ENCODE data around the gene HCN2. TPM values are rescaled to one million over a fixed set of nuclear protein-coding genes. Genes with fewer than 3 reads are reported as not detected.

The HCN2 gene
- total RNA-seq, 1 donor from 2014 or later, result 0.25 TPM

DNA sequence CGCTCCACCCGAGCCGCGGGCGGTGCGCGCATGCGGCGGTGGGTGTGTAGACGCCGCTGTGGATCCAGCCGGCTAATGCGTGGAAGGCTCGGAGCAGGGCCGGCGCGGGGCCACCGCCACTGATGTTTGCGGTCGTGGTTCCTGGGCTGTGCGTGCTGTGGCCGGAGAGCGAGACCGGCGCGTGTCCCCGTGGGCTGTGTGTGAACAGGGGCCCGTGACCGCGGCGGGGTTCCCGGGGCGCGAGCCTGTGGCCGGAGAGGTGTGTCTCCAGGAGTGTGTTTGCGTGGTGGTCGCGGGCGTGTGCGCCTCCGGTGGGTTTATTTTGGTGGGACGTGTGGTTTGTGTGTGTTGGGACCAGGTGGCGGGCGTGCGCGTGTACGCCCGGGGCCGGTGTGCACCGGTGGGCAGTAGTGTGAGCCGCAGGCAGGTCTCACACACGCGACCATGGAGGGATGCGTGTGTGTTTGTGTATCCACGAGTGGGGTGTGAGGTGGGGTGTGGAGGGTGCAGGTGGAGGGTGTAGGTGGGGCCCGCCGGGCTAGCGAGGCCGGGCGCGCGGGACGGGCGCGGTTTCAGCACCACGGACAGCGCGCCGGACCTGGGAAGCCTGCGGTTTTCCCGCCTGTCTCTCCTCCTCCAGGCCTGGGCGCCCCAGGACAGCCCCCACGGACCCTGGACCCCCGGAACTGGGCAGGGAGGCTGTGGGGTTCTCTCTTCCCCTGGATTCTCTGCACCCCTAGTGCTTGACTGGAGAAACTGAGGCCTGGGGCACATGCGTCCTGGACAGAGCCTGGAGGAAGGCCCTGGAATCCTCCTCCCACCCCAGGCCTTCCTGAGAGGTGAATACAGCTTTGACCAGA is 1.6 kb downstream of the HCN2 start:
- Histone ChIP-seq H3K27me3 (peaks cover 20% of the 10 kb centered on the region), H3K4me1 (peaks cover 17% of the 10 kb centered on the region), H3K4me3 (no peak overlapping the region), H3K9me3 (no peaks in the 10 kb centered on the region), H3K27ac (no peak overlapping the region), H3K36me3 (no peaks in the 10 kb centered on the region)
- DNase-seq (ENCODE audit: extremely low spot score in 2 of 2), result no peak
- TF ChIP-seq POLR2AphosphoS5 (IDR thresholded peaks at IDR 0.05; ENCODE audit: insufficient read depth in 1 of 2, low read depth in 1 of 2) (no peak), POLR2A (IDR thresholded peaks at IDR 0.05) (no peak)
- intact Hi-C loops (cut with DNase I), result no loop called here

- intact Hi-C loops (cut with DNase I), result no loop called here
- H3K4me3 ChIP-seq, result no peak overlapping the region
- H3K27me3 ChIP-seq, result peaks cover 20% of the 10 kb centered on the region
- no peak overlapping the region for H3K27ac ChIP-seq
- H3K9me3 ChIP-seq, result no peaks in the 10 kb centered on the region
- H3K4me1 ChIP-seq, result peaks cover 17% of the 10 kb centered on the region
- no peaks in the 10 kb centered on the region for H3K36me3 ChIP-seq
- no peak for DNase-seq (ENCODE audit: extremely low spot score in 2 of 2)
- TF ChIP-seq POLR2AphosphoS5 (IDR thresholded peaks at IDR 0.05; ENCODE audit: insufficient read depth in 1 of 2, low read depth in 1 of 2) (no peak), POLR2A (IDR thresholded peaks at IDR 0.05) (no peak)
- TF ChIP-seq, protein P1, sequence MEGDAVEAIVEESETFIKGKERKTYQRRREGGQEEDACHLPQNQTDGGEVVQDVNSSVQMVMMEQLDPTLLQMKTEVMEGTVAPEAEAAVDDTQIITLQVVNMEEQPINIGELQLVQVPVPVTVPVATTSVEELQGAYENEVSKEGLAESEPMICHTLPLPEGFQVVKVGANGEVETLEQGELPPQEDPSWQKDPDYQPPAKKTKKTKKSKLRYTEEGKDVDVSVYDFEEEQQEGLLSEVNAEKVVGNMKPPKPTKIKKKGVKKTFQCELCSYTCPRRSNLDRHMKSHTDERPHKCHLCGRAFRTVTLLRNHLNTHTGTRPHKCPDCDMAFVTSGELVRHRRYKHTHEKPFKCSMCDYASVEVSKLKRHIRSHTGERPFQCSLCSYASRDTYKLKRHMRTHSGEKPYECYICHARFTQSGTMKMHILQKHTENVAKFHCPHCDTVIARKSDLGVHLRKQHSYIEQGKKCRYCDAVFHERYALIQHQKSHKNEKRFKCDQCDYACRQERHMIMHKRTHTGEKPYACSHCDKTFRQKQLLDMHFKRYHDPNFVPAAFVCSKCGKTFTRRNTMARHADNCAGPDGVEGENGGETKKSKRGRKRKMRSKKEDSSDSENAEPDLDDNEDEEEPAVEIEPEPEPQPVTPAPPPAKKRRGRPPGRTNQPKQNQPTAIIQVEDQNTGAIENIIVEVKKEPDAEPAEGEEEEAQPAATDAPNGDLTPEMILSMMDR (IDR thresholded peaks at IDR 0.05), result no peak
Observed at GRCh38 chr19:592101-592500, 2.4 kb downstream of the HCN2 start.

- H3K4me3 ChIP-seq, result no peak overlapping the region
- no peaks in the 10 kb centered on the region for H3K9me3 ChIP-seq
- H3K4me1 ChIP-seq, result peaks cover 14% of the 10 kb centered on the region
- intact Hi-C loops (cut with DNase I), result no loop called here
- no peak overlapping the region for H3K27ac ChIP-seq
- DNase-seq (ENCODE audit: extremely low spot score in 2 of 2), result no peak
- peaks cover 20% of the 10 kb centered on the region for H3K27me3 ChIP-seq
- TF ChIP-seq POLR2AphosphoS5 (IDR thresholded peaks at IDR 0.05; ENCODE audit: insufficient read depth in 1 of 2, low read depth in 1 of 2) (no peak), POLR2A (IDR thresholded peaks at IDR 0.05) (no peak)
- TF ChIP-seq, protein P1 (IDR thresholded peaks at IDR 0.05), result no peak
- H3K36me3 ChIP-seq, result no peaks in the 10 kb centered on the region
Observed at GRCh38 chr19:593055-593454, 3.4 kb downstream of the HCN2 start.

DNA sequence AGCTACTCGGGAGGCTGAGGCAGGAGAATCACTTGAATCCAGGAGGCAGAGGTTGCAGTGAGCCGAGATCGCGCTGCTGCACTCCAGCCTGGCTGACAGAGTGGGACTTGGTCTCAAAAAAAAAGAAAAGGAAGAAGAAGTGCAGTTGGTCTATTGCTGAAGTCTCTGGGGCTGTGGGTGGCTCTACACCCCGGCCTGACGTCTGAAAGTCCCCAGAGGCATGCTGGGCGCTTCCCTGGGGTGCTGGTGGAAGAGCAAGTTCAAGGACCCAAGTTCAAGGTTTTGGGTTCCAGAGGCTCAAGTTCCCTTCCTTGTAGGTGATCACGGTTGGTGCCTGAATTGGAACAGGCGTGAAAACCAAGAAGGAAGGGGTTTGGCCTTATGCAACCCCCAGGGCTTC is 3.8 kb downstream of the HCN2 start:
- no peak for DNase-seq (ENCODE audit: extremely low spot score in 2 of 2)
- intact Hi-C loops (cut with DNase I), result no loop called here
- H3K4me3 ChIP-seq, result no peak overlapping the region
- H3K27ac ChIP-seq, result no peak overlapping the region
- H3K27me3 ChIP-seq, result peaks cover 20% of the 10 kb centered on the region
- H3K9me3 ChIP-seq, result no peaks in the 10 kb centered on the region
- TF ChIP-seq POLR2A (IDR thresholded peaks at IDR 0.05), result no peak
- peaks cover 10% of the 10 kb centered on the region for H3K4me1 ChIP-seq
- H3K36me3 ChIP-seq, result no peaks in the 10 kb centered on the region

DNA sequence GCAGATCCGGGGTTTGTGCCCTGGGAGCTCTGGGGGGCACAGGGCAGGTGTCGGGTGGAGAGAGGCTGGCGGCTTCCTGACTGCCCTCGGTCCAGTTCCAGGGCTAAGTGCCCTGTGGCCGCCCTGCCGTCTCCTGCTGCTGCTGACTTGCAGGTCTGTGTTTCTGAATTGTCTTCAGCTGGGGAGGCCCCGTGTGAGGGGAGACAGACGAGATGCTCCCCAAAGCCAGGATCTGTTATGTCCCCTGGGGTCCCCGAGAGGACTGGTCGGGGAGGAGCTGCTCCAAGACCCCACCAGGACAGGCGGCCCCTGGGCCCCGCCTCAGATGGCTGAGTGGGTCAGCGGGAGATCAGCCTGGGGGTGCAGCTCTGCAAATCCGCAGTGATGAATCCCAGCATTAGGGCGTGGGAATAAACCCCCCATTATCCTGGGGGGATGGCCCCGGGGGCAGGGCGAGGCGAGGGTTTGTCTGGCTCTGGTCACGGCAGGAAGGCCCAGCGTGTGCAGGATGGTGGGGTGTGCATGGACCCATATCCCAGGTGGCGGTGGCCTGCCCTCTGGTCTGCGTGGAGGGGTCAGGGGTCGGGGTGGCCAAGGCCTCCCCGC is 4.7 kb downstream of the HCN2 start:
- DNase-seq (ENCODE audit: extremely low spot score in 2 of 2), result no peak
- H3K27me3 ChIP-seq, result peaks cover 11% of the 10 kb centered on the region
- no peaks in the 10 kb centered on the region for H3K36me3 ChIP-seq
- peaks cover 1% of the 10 kb centered on the region for H3K4me1 ChIP-seq
- H3K27ac ChIP-seq, result no peak overlapping the region
- H3K4me3 ChIP-seq, result no peak overlapping the region
- no peaks in the 10 kb centered on the region for H3K9me3 ChIP-seq
- TF ChIP-seq POLR2AphosphoS5 (IDR thresholded peaks at IDR 0.05; ENCODE audit: insufficient read depth in 1 of 2, low read depth in 1 of 2), result no peak
- TF ChIP-seq POLR2A (IDR thresholded peaks at IDR 0.05), result no peak
- TF ChIP-seq, protein P1 (IDR thresholded peaks at IDR 0.05), result no peak
- intact Hi-C loops (cut with DNase I), result no loop called here

All from vagina (tissue), 2 donors.